GM12878 (cell line): ENCODE results near the gene EIF4EBP2. TPM values are rescaled to one million over a fixed set of nuclear protein-coding genes. Genes with fewer than 3 reads are reported as not detected.

Source experiments
- ATAC-seq: fragments of 200-7000 bp; cut with Tn5 transposase; 3 replicates; pipeline ENCODE4 v1.9.1; 2020; ENCODE audit warnings: mild to moderate bottlenecking, moderate library complexity
- BruUV-seq: library from RNA; stranded (reverse); fragments of 400-500 nt; replicated peaks from 2 replicates; lab custom pipeline; 2021; lab: Mats Ljungman, UMichigan
- CTCF ChIA-PET: fragments of 300-600 bp; sonication (Branson Sonifier 250); formaldehyde crosslinking; extraction: SDS; loops from one replicate; lab custom pipeline; 2021; ENCODE audit warnings: inconsistent platforms; lab: Yijun Ruan, JAX
- POLR2A ChIA-PET: fragments of 350-600 bp; formaldehyde crosslinking; extraction: SDS; loops from one replicate; lab custom pipeline; 2021; ENCODE audit warnings: inconsistent platforms; lab: Charles Lee
- RAD21 ChIA-PET: fragments of 300-600 bp; sonication (Branson Sonifier 250); formaldehyde crosslinking; loops from one replicate; lab custom pipeline; 2023; ENCODE audit warnings: antibody characterized with exemption; ENCODE audit not compliant: unreplicated experiment; lab: Charles Lee
- SMC1A ChIA-PET: fragments of 300-600 bp; sonication (Branson Sonifier 250); formaldehyde crosslinking; loops from one replicate; lab custom pipeline; 2023; ENCODE audit not compliant: unreplicated experiment, uncharacterized antibody; lab: Charles Lee
- DNase-seq: peaks from one replicate; pipeline ENCODE4 v3.0.0-alpha.2; 2011; ENCODE audit warnings: low read depth, low spot score
- FAIRE-seq: peaks from 3 replicates; lab custom pipeline; 2011; peaks lifted over from hg19 to GRCh38; lab: Jason Lieb, UNC
- H2AFZ ChIP-seq: 2 replicates; pipeline ENCODE4 v1.6.0; 2011; ENCODE audit warnings: low read depth, low read length, control low read depth; ENCODE audit not compliant: control insufficient read depth
- H3K27ac ChIP-seq: 2 replicates; pipeline ENCODE4 v1.5.1; 2011; ENCODE audit warnings: control low read depth; ENCODE audit not compliant: control insufficient read depth, insufficient read depth
- H3K27me3 ChIP-seq, 2 experiments: replicated peaks in 1 of 2; 2 replicates each; pipeline versions ENCODE4 v1.6.0 to v1.6.1; 2011; ENCODE audit warnings: low read length in 1 of 2; ENCODE audit not compliant: control insufficient read depth in 2 of 2, insufficient read depth in 2 of 2
- H3K36me3 ChIP-seq, 2 experiments: 2 replicates each; pipeline ENCODE4 v1.5.1; 2011; ENCODE audit warnings: low read length in 1 of 2; ENCODE audit not compliant: control insufficient read depth in 2 of 2, insufficient read depth in 2 of 2
- H3K4me1 ChIP-seq: 2 replicates; pipeline ENCODE4 v1.6.1; 2011; ENCODE audit warnings: mild to moderate bottlenecking, low read length, moderate library complexity, mixed read lengths; ENCODE audit not compliant: control insufficient read depth, insufficient read depth
- H3K4me2 ChIP-seq: 2 replicates; pipeline ENCODE4 v1.6.0; 2011; ENCODE audit warnings: control low read depth; ENCODE audit not compliant: control insufficient read depth, insufficient read depth
- H3K4me3 ChIP-seq: fragments of 200-600 bp; sonication (generic); 2 replicates; pipeline ENCODE4 v1.5.1; 2016
- H3K79me2 ChIP-seq: 2 replicates; pipeline ENCODE4 v1.6.0; 2011; ENCODE audit warnings: low read length; ENCODE audit not compliant: control insufficient read depth, insufficient read depth
- H3K9ac ChIP-seq: 2 replicates; pipeline ENCODE4 v1.8.0; 2011; ENCODE audit warnings: low read length, control low read depth, mixed read lengths; ENCODE audit not compliant: control insufficient read depth, insufficient read depth
- H3K9me3 ChIP-seq: replicated peaks from 3 replicates; pipeline ENCODE4 v1.5.1; 2011; ENCODE audit warnings: mild to moderate bottlenecking, low read length; ENCODE audit not compliant: control insufficient read depth, insufficient read depth
- H4K20me1 ChIP-seq: 2 replicates; pipeline ENCODE4 v1.6.0; 2011; ENCODE audit not compliant: control insufficient read depth, insufficient read depth
- ASH2L ChIP-seq: fragments of 300-600, 200-600 bp; sonication (generic); IDR thresholded peaks from 2 replicates; pipeline ENCODE4 v1.6.1; 2017; ENCODE audit warnings: low read depth, mild to moderate bottlenecking, borderline replicate concordance
- BCL11A ChIP-seq: IDR thresholded peaks from 2 replicates; pipeline ENCODE4 v1.6.1; 2011; ENCODE audit warnings: low read depth, low read length
- CHD1 ChIP-seq: IDR thresholded peaks from 2 replicates; pipeline ENCODE4 v1.6.1; 2012; ENCODE audit warnings: low read depth, low read length, improper control_type of control experiment
- CREB1 ChIP-seq: IDR thresholded peaks from 2 replicates; pipeline ENCODE4 v1.6.1; 2012; ENCODE audit warnings: low read depth, mild to moderate bottlenecking, inconsistent platforms
- HDAC6 ChIP-seq: fragments of 200-600 bp; sonication (generic); IDR thresholded peaks from one replicate; pipeline ENCODE4 v1.8.0; 2017; ENCODE audit warnings: antibody characterized with exemption; ENCODE audit not compliant: unreplicated experiment
- POLR2A ChIP-seq: IDR thresholded peaks from 2 replicates; pipeline ENCODE4 v1.6.1; 2011; ENCODE audit warnings: low read depth, mild to moderate bottlenecking, low read length
- RAD21 ChIP-seq: IDR thresholded peaks from 2 replicates; pipeline ENCODE4 v1.6.1; 2011; ENCODE audit warnings: mild to moderate bottlenecking, low read depth, low read length, moderate library complexity; ENCODE audit not compliant: insufficient read depth
- SMAD1 ChIP-seq: fragments of 450-650 bp; IDR thresholded peaks from 2 replicates; pipeline ENCODE4 v1.6.1; 2018; ENCODE audit warnings: mild to moderate bottlenecking, low read depth; ENCODE audit not compliant: partially characterized antibody
- SREBF2 ChIP-seq: IDR thresholded peaks from 2 replicates; pipeline ENCODE4 v1.6.1; 2012; ENCODE audit warnings: mild to moderate bottlenecking, low read length
- SRF ChIP-seq, 2 experiments: IDR thresholded peaks; 2 replicates each; pipeline ENCODE4 v1.6.1; 2011; ENCODE audit warnings: low read depth in 2 of 2, low read length in 2 of 2, mild to moderate bottlenecking in 1 of 2, moderate library complexity in 1 of 2
- TBL1XR1 ChIP-seq: IDR thresholded peaks from 2 replicates; pipeline ENCODE4 v1.6.1; 2012; ENCODE audit warnings: low read depth, low read length, improper control_type of control experiment
- ZNF207 ChIP-seq: fragments of 450-650 bp; IDR thresholded peaks from 2 replicates; pipeline ENCODE4 v1.6.1; 2014; ENCODE audit warnings: antibody characterized with exemption, mild to moderate bottlenecking, borderline replicate concordance
- ZNF217 ChIP-seq: fragments of 450-650 bp; IDR thresholded peaks from 2 replicates; pipeline ENCODE4 v1.6.1; 2017; ENCODE audit warnings: antibody characterized with exemption, mild to moderate bottlenecking
- ZNF24 ChIP-seq: fragments of 450-650 bp; IDR thresholded peaks from 2 replicates; pipeline ENCODE4 v1.6.1; 2017; ENCODE audit warnings: antibody characterized with exemption, mild to moderate bottlenecking
- WGBS: methylation state at CpG from one replicate; pipeline ENCODE4 v1.1.6; 2016; ENCODE audit warnings: low lambda C conversion rate; ENCODE audit not compliant: insufficient replicate concordance, insufficient coverage; ENCODE audit errors: missing lambda C conversion rate; 5-methylcytosine and 5-hydroxymethylcytosine counted together
- in situ Hi-C: fragments of 300-500 bp; cut with MboI; formaldehyde crosslinking; loops from 9 replicates; pipeline ENCODE4 v1.14.3; 2018; ENCODE audit warnings: mixed read lengths
- intact Hi-C: fragments of 100-400 bp; cut with micrococcal nuclease; formaldehyde crosslinking; loops from one replicate; pipeline ENCODE4 v1.14.2; 2022; ENCODE audit not compliant: unreplicated experiment
- polyA plus RNA-seq, 11 experiments: library from polyadenylated mRNA; depleted of rRNA in 4 of 11; unstranded in 6 of 11; stranded (reverse) in 5 of 11; fragments of >200 nt; fragmentation: Nextera tagmentation in 4 of 11; fragmentation: Illumina TruSeq in 1 of 11; extraction: Ambion mirVana in 4 of 11; extraction: Trizol in 1 of 11; gene quantifications; 1 replicate in 1 of 11; 2 replicates in 10 of 11; pipeline versions ENCODE4 v1.2.1 to v1.2.3, GENCODE V29; 2011 to 2016; ENCODE audit warnings: inconsistent platforms in 2 of 11, missing spikeins in 2 of 11, low read depth in 1 of 11
- total RNA-seq, 4 experiments: library from RNA; depleted of rRNA in 3 of 4; stranded (reverse); fragments of >200 nt in 3 of 4; fragmentation: Illumina TruSeq in 1 of 4; extraction: Trizol in 1 of 4; gene quantifications; 2 replicates each; pipeline versions ENCODE4 v1.2.1 to v1.2.3, GENCODE V29; 2013 to 2021
- TF ChIP-seq, protein P1 (sequence below): IDR thresholded peaks from 2 replicates; pipeline ENCODE4 v1.6.1; 2012; ENCODE audit warnings: low read depth, low read length, improper control_type of control experiment
- TF ChIP-seq, protein P2 (sequence below): IDR thresholded peaks from 2 replicates; pipeline ENCODE4 v1.6.1; 2011; ENCODE audit warnings: low read depth, mild to moderate bottlenecking, low read length, moderate library complexity, borderline replicate concordance; ENCODE audit errors: extremely low read depth
- TF ChIP-seq, protein P3 (sequence below): fragments of 450-650 bp; IDR thresholded peaks from 2 replicates; pipeline ENCODE4 v1.6.1; 2017; ENCODE audit warnings: borderline replicate concordance
- TF ChIP-seq, protein P4 (sequence below): fragments of 450-650 bp; IDR thresholded peaks from 2 replicates; pipeline ENCODE4 v1.6.1; 2016; ENCODE audit warnings: mild to moderate bottlenecking

EIF4EBP2 gene
- total and polyA plus RNA-seq, 10 of the 15 experiments (the other 5 are each of a cell fraction or from before 2014, with no cell fraction given), result 14.4 to 51.3 (median 28.9) TPM

DNA sequence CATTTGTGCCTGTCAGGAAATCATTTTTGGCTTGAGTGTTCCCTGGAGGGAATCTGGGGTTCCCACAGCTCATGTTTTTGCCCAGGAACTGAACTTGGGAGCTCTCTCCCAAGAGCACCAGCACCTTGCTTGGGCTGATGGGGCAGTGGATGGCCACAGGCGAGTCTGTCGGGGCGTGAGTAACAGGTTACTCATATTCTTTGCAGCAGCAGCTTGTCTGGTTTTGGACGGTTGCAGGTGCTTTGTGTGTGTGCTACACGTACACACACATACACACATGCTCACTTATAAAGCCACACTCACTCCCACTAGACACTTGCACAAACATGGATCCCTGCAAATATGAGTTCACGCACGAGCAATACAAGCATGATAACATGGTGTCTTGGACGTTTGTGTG lies 71.7 kb downstream of the EIF4EBP2 start:
- SMC1A ChIA-PET, result interaction anchor here (2.9 kb wide), 1 partner anchor 24 kb away, joined by 9 read pairs; no protein-coding TSS in a partner anchor
- Histone ChIP-seq H2AFZ (no peak overlapping the region), H3K27ac (no peak overlapping the region), H3K4me3 (no peak overlapping the region), H3K9me3 (no peaks in the 10 kb centered on the region), H4K20me1 (no peaks in the 10 kb centered on the region), H3K79me2 (peaks cover 18% of the 10 kb centered on the region), H3K4me2 (no peak overlapping the region; the same call in 1 of the 2 replicates), H3K36me3 (no peaks in the 10 kb centered on the region), H3K4me1 (peaks cover 43% of the 10 kb centered on the region), H3K27me3 (no peaks in the 10 kb centered on the region; a peak in 1 of 4 replicates), H3K9ac (no peak overlapping the region)
- 64% methylated on average over 8 of the region's 8 CpGs for WGBS
- intact Hi-C loops, result no loop called here
- no peak for FAIRE-seq
- DNase-seq, result no peak
- RAD21 ChIA-PET, result no interaction called here
- TF ChIP-seq ZNF24 (no peak), ZNF207 (no peak), ZNF217 (no peak), SRF (IDR thresholded peaks at IDR 0.05; ENCODE audit: low read depth in 2 of 2, low read length in 2 of 2) (no peak), CREB1 (no peak), HDAC6 (no peak), SMAD1 (no peak), RAD21 (no peak), POLR2A (no peak), SREBF2 (no peak), ASH2L (no peak), TBL1XR1 (no peak), BCL11A (no peak), CHD1 (no peak)
- TF ChIP-seq, protein P1, sequence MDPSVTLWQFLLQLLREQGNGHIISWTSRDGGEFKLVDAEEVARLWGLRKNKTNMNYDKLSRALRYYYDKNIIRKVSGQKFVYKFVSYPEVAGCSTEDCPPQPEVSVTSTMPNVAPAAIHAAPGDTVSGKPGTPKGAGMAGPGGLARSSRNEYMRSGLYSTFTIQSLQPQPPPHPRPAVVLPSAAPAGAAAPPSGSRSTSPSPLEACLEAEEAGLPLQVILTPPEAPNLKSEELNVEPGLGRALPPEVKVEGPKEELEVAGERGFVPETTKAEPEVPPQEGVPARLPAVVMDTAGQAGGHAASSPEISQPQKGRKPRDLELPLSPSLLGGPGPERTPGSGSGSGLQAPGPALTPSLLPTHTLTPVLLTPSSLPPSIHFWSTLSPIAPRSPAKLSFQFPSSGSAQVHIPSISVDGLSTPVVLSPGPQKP, result no peak
- TF ChIP-seq, protein P2, sequence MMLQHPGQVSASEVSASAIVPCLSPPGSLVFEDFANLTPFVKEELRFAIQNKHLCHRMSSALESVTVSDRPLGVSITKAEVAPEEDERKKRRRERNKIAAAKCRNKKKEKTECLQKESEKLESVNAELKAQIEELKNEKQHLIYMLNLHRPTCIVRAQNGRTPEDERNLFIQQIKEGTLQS, result no peak
- TF ChIP-seq, protein P3, sequence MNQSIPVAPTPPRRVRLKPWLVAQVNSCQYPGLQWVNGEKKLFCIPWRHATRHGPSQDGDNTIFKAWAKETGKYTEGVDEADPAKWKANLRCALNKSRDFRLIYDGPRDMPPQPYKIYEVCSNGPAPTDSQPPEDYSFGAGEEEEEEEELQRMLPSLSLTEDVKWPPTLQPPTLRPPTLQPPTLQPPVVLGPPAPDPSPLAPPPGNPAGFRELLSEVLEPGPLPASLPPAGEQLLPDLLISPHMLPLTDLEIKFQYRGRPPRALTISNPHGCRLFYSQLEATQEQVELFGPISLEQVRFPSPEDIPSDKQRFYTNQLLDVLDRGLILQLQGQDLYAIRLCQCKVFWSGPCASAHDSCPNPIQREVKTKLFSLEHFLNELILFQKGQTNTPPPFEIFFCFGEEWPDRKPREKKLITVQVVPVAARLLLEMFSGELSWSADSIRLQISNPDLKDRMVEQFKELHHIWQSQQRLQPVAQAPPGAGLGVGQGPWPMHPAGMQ, result no peak
- TF ChIP-seq, protein P4, sequence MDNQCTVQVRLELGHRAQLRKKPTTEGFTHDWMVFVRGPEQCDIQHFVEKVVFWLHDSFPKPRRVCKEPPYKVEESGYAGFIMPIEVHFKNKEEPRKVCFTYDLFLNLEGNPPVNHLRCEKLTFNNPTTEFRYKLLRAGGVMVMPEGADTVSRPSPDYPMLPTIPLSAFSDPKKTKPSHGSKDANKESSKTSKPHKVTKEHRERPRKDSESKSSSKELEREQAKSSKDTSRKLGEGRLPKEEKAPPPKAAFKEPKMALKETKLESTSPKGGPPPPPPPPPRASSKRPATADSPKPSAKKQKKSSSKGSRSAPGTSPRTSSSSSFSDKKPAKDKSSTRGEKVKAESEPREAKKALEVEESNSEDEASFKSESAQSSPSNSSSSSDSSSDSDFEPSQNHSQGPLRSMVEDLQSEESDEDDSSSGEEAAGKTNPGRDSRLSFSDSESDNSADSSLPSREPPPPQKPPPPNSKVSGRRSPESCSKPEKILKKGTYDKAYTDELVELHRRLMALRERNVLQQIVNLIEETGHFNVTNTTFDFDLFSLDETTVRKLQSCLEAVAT, result no peak
- ATAC-seq, result no peak
- CTCF ChIA-PET, result interaction anchor here (3.2 kb wide), 1 partner anchor 14 kb away, joined by 25 read pairs; no protein-coding TSS in a partner anchor
- no TSS peak for BruUV-seq
- in situ Hi-C loops, result no loop called here
- POLR2A ChIA-PET, result interaction anchor here (7.7 kb wide), 1 partner anchor 19 kb away, joined by 38 read pairs; no protein-coding TSS in a partner anchor
